ENCODE measurements around the gene OXSR1.

Gene OXSR1

DNA sequence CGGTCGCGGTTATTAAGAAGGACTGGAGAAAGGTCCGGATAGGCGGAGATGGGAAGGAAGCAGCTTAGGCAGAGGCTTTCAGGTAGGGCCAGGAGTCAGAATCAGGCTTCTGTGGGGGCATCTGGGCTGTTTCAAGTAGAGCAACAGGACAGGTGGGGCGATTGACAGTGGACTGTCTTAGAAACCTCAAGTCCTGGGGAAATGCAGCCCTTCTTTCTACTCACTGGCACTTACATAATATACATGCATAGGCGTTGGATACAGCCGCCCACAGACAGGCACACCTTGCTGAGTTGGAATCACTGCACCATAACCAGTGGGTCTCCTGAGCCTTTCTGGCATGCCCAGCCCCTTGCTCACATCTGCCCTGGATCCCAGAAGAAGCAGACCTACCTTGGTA is 26.1 kb upstream of the OXSR1 start:
- Histone ChIP-seq H3K9ac (ENCODE audit: low read depth, low read length, poor library complexity, severe bottlenecking) (peak overlapping the region; percentile 83), H3K79me2 (ENCODE audit: insufficient read depth, low read length) (peaks cover 58% of the 10 kb centered on the region), H3K9me3 (ENCODE audit: insufficient read depth, low read depth, low read length) (no peaks in the 10 kb centered on the region), H3K9me2 (replicated peaks; ENCODE audit: low read depth, low read length) (no peaks in the 10 kb centered on the region), H3K36me3 (ENCODE audit: insufficient read depth, low read length) (no peaks in the 10 kb centered on the region), H3K4me3 (ENCODE audit: low read length, poor library complexity, severe bottlenecking) (peak overlapping the region; percentile 81), H3K4me1 (ENCODE audit: insufficient read depth, low read length, poor library complexity, severe bottlenecking) (peaks cover 37% of the 10 kb centered on the region), H3K4me2 (ENCODE audit: low read depth, low read length, poor library complexity, severe bottlenecking) (peak overlapping the region; percentile 89), H3F3A (ENCODE audit: low read depth) (no peaks in the 10 kb centered on the region), H3K27me3 (ENCODE audit: insufficient read depth, low read length, poor library complexity, severe bottlenecking) (no peaks in the 10 kb centered on the region), H4K20me1 (ENCODE audit: insufficient read depth, low read length, poor library complexity, severe bottlenecking) (peaks cover 31% of the 10 kb centered on the region), H2AFZ (ENCODE audit: low read length) (peak overlapping the region; percentile 86)
- TF ChIP-seq CTCF (conservative IDR thresholded peaks at IDR 0.05; ENCODE audit: low read length): no peak
- no peak for TF ChIP-seq EZH2phosphoT487 (IDR thresholded peaks at IDR 0.05; ENCODE audit: borderline replicate concordance)

DNA sequence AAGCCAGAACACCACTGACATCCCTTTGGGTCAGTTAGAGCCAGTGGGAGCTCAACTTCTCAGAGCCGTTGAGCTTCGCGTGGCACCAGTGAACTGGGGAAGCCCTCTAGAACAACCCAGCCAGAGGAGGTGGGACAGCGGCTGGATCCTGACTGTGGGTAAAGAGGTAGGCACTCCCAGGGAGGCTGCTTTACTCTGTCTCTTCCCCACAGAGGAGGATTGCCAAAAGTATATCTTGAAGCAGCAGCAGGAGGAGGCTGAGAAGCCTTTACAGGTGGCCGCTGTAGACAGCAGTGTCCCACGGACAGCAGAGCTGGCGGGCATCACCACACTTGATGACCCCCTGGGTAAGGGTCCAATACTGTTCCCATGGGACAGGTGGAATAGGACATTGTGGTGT is 25.7 kb upstream of the OXSR1 start:
- H4K20me1 ChIP-seq (ENCODE audit: insufficient read depth, low read length, poor library complexity, severe bottlenecking): peaks cover 31% of the 10 kb centered on the region
- peaks cover 36% of the 10 kb centered on the region for H3K4me1 ChIP-seq (ENCODE audit: insufficient read depth, low read length, poor library complexity, severe bottlenecking)
- peak overlapping the region; percentile 89 for H3K4me2 ChIP-seq (ENCODE audit: low read depth, low read length, poor library complexity, severe bottlenecking)
- peak overlapping the region; percentile 83 for H3K9ac ChIP-seq (ENCODE audit: low read depth, low read length, poor library complexity, severe bottlenecking)
- no peaks in the 10 kb centered on the region for H3K9me2 ChIP-seq (replicated peaks; ENCODE audit: low read depth, low read length)
- H3K27me3 ChIP-seq (ENCODE audit: insufficient read depth, low read length, poor library complexity, severe bottlenecking): no peaks in the 10 kb centered on the region
- no peaks in the 10 kb centered on the region for H3K9me3 ChIP-seq (ENCODE audit: insufficient read depth, low read depth, low read length)
- no peaks in the 10 kb centered on the region for H3F3A ChIP-seq (ENCODE audit: low read depth)
- TF ChIP-seq EZH2phosphoT487 (IDR thresholded peaks at IDR 0.05; ENCODE audit: borderline replicate concordance) (no peak), CTCF (conservative IDR thresholded peaks at IDR 0.05; ENCODE audit: low read length) (no peak)
- peak overlapping the region; percentile 81 for H3K4me3 ChIP-seq (ENCODE audit: low read length, poor library complexity, severe bottlenecking)
- no peak overlapping the region for H2AFZ ChIP-seq (ENCODE audit: low read length)
- H3K79me2 ChIP-seq (ENCODE audit: insufficient read depth, low read length): peaks cover 55% of the 10 kb centered on the region
- H3K36me3 ChIP-seq (ENCODE audit: insufficient read depth, low read length): no peaks in the 10 kb centered on the region

GRCh38 chr3:38140326-38141172 is 24.8 kb upstream of the OXSR1 start:
- Histone ChIP-seq H3K36me3 (ENCODE audit: insufficient read depth, low read length) (no peaks in the 10 kb centered on the region), H3K4me1 (ENCODE audit: insufficient read depth, low read length, poor library complexity, severe bottlenecking) (peaks cover 30% of the 10 kb centered on the region), H3K9me3 (ENCODE audit: insufficient read depth, low read depth, low read length) (no peaks in the 10 kb centered on the region), H3K9me2 (replicated peaks; ENCODE audit: low read depth, low read length) (no peaks in the 10 kb centered on the region), H3K4me3 (ENCODE audit: low read length, poor library complexity, severe bottlenecking) (peak overlapping the region; percentile 81), H3K27me3 (ENCODE audit: insufficient read depth, low read length, poor library complexity, severe bottlenecking) (no peaks in the 10 kb centered on the region), H2AFZ (ENCODE audit: low read length) (no peak overlapping the region), H3F3A (ENCODE audit: low read depth) (no peaks in the 10 kb centered on the region), H3K9ac (ENCODE audit: low read depth, low read length, poor library complexity, severe bottlenecking) (no peak overlapping the region), H4K20me1 (ENCODE audit: insufficient read depth, low read length, poor library complexity, severe bottlenecking) (peaks cover 22% of the 10 kb centered on the region), H3K79me2 (ENCODE audit: insufficient read depth, low read length) (peaks cover 47% of the 10 kb centered on the region), H3K4me2 (ENCODE audit: low read depth, low read length, poor library complexity, severe bottlenecking) (peak overlapping the region; percentile 89)
- TF ChIP-seq CTCF (conservative IDR thresholded peaks at IDR 0.05; ENCODE audit: low read length): no peak
- TF ChIP-seq EZH2phosphoT487 (IDR thresholded peaks at IDR 0.05; ENCODE audit: borderline replicate concordance): no peak

Measured in Loucy (cell line).